Activated B cell treated with CpG ODN at 0.5 μM for 24 hours (primary cell): ENCODE measurements around the gene KLHL6. TPM values are rescaled to one million over a fixed set of nuclear protein-coding genes. Genes with fewer than 3 reads are reported as not detected.
"Not testable (repeated sequence)": the region's sequence is repeated elsewhere in the genome, so short reads cannot be mapped to it uniquely, and the experiment has no call there.

Source experiments
- ATAC-seq: fragments of 200-7000 bp; cut with Tn5 transposase; one replicate; pipeline ENCODE4 v1.10.0; 2021; ENCODE audit warnings: low read depth, mild to moderate bottlenecking, moderate library complexity
- CTCF ChIA-PET: fragments of 350-600 bp; sonication (Branson Sonifier 250); formaldehyde crosslinking; loops from one replicate; lab custom pipeline; 2021; ENCODE audit warnings: antibody characterized with exemption; lab: Charles Lee
- POLR2A ChIA-PET: fragments of 350-600 bp; sonication (Branson Sonifier 250); formaldehyde crosslinking; loops from one replicate; lab custom pipeline; 2021; ENCODE audit warnings: antibody characterized with exemption; lab: Charles Lee
- DNase-seq: peaks from one replicate; pipeline ENCODE4 v3.0.0; 2022
- H3K27ac Mint-ChIP-seq: one replicate; pipeline ENCODE4 v1.8.0; 2020; ENCODE audit warnings: mixed read lengths
- H3K27me3 Mint-ChIP-seq: one replicate; pipeline ENCODE4 v1.8.0; 2021; ENCODE audit warnings: mixed read lengths
- H3K36me3 Mint-ChIP-seq: one replicate; pipeline ENCODE4 v1.8.0; 2021; ENCODE audit warnings: low read depth, mixed read lengths
- H3K4me1 Mint-ChIP-seq: one replicate; pipeline ENCODE4 v1.8.0; 2021; ENCODE audit warnings: mixed read lengths
- H3K4me3 Mint-ChIP-seq: one replicate; pipeline ENCODE4 v1.8.0; 2020; ENCODE audit warnings: mild to moderate bottlenecking, mixed read lengths
- H3K9me3 Mint-ChIP-seq: one replicate; pipeline ENCODE4 v1.8.0; 2020; ENCODE audit warnings: mixed read lengths
- intact Hi-C: fragments of 100-400 bp; cut with micrococcal nuclease; formaldehyde crosslinking; loops from one replicate; pipeline ENCODE4 v1.15.1; 2024
- total RNA-seq: library from RNA; stranded (reverse); gene quantifications from 2 replicates; pipeline ENCODE4 v1.2.3, GENCODE V29; 2022
- TF ChIP-seq, protein P1 (sequence below): fragments of 200-600 bp; IDR thresholded peaks from one replicate; pipeline ENCODE4 v1.8.0; 2022; ENCODE audit warnings: antibody characterized with exemption, mild to moderate bottlenecking

KLHL6 gene
- total RNA-seq, 1 donor from 2014 or later, result 41.7 TPM

DNA sequence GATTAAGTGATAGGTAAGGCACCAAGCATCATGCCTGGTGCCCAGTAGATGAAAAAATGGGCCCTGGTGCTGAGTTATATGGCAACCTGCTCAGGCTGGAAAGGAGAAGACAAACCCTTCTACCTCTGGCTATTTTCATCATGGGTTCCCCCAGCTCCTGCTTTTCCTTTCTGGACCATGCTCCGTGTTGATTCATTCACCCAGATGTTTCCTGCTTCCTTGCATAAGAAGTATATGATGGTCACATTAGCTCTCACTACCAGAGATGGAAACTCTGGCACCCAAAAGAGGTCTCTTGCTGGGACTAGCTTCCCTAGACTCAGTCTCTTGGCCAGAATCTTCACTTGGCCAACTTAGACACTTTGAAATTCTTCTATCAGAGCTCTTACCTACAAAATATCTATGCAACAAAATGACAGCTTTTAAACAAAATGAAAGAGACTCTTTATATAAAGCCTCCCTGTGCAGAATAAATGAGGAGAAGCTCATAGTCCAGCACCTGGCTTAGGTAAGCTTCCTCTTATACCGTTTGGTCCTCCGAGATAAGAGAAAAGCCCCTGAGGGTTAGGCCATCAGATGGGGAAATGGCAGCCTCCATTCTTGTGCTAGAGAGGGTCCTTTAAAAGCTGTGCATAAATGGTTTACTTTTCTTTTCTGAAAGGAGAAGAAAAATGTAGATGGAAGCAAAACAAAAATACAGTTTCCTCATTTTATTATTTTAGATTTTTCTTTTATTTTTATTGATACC is 80.3 kb downstream of the KLHL6 start:
- POLR2A ChIA-PET, result no interaction called here
- H3K27ac Mint-ChIP-seq, result no peak overlapping the region
- TF ChIP-seq, protein P1, sequence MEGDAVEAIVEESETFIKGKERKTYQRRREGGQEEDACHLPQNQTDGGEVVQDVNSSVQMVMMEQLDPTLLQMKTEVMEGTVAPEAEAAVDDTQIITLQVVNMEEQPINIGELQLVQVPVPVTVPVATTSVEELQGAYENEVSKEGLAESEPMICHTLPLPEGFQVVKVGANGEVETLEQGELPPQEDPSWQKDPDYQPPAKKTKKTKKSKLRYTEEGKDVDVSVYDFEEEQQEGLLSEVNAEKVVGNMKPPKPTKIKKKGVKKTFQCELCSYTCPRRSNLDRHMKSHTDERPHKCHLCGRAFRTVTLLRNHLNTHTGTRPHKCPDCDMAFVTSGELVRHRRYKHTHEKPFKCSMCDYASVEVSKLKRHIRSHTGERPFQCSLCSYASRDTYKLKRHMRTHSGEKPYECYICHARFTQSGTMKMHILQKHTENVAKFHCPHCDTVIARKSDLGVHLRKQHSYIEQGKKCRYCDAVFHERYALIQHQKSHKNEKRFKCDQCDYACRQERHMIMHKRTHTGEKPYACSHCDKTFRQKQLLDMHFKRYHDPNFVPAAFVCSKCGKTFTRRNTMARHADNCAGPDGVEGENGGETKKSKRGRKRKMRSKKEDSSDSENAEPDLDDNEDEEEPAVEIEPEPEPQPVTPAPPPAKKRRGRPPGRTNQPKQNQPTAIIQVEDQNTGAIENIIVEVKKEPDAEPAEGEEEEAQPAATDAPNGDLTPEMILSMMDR, result no peak
- no peaks in the 10 kb centered on the region for H3K9me3 Mint-ChIP-seq
- intact Hi-C loops, result no loop called here
- no peaks in the 10 kb centered on the region for H3K27me3 Mint-ChIP-seq
- no peak overlapping the region for H3K4me3 Mint-ChIP-seq
- H3K36me3 Mint-ChIP-seq, result no peaks in the 10 kb centered on the region
- peaks cover under 1% of the 10 kb centered on the region for H3K4me1 Mint-ChIP-seq
- no peak for DNase-seq
- CTCF ChIA-PET, result interaction anchor here (0.9 kb wide), 1 partner anchor 85 kb away, joined by 3 read pairs; no protein-coding TSS in a partner anchor
- ATAC-seq, result no peak

DNA sequence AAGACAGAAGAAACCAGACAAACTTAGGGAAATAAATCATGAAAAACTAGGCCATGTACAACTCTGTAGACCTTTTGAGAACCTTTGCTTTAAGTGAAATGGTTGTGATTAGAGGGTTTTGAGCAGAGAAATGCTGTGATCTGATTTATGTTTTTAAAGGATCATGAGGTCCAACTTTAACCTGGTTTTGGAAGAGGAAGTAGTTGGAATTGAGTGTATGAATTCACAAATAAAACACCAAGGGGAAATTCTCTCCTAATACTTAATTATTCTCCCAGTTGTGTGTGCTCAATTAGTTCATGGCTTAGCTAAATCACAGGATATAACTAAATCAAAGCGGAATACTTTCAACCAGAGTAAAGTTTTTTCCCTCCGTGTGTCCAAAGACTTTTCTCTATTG is 81.5 kb downstream of the KLHL6 start:
- H3K27me3 Mint-ChIP-seq, result peaks cover 2% of the 10 kb centered on the region
- no peaks in the 10 kb centered on the region for H3K36me3 Mint-ChIP-seq
- no peak overlapping the region for H3K27ac Mint-ChIP-seq
- ATAC-seq (no peak), DNase-seq (no peak)
- peaks cover 10% of the 10 kb centered on the region for H3K4me1 Mint-ChIP-seq
- intact Hi-C loops, result no loop called here
- ChIA-PET CTCF (no interaction called here), POLR2A (no interaction called here)
- H3K9me3 Mint-ChIP-seq, result no peaks in the 10 kb centered on the region
- TF ChIP-seq, protein P1, result no peak
- no peak overlapping the region for H3K4me3 Mint-ChIP-seq

DNA sequence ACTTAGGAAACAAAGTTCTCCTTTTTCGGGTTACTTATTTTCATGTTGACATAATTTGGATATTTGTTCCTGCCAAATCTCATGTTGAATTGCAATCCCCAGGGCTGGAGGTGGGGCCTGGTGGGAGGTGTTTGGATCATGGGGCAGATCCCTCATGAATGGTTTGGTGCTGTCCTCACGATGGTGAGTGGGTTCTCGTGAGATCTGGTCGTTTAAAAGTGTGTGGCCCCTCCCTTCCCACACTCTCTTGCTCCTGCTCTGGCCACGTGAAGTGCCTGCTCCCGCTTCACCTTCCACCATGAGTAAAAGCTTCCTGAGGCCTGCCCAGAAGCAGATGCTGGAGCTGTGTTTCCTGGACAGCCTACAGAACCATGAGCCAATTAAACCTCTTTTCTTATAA is 83.4 kb downstream of the KLHL6 start:
- Mint-ChIP-seq H3K4me3 (no peak overlapping the region), H3K27me3 (peaks cover 2% of the 10 kb centered on the region), H3K9me3 (no peaks in the 10 kb centered on the region), H3K36me3 (no peaks in the 10 kb centered on the region), H3K4me1 (peaks cover 10% of the 10 kb centered on the region), H3K27ac (no peak overlapping the region)
- ChIA-PET CTCF (interaction anchor here (1.6 kb wide), 1 partner anchor 295 kb away, joined by 4 read pairs; no protein-coding TSS in a partner anchor), POLR2A (no interaction called here)
- intact Hi-C loops, result no loop called here
- ATAC-seq (no peak), DNase-seq (no peak)
- TF ChIP-seq, protein P1, result no peak

DNA sequence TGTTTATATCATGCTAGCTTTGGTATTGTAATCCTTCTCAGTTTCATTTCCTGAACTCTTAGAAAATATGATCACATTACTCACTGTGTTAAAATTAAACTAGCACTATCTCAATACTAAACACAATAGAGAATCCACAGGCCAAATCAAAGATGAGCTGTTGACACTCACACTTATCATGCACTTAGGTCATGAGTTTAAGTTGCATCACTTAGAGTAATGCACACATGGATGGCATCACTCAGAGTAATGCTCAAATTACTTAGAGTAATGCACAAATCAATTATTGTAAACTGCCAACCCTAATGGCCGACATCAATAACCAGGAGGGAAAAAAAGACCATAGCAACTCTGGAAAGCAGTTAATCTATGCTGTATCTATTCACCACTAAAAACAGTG is 87.1 kb downstream of the KLHL6 start:
- Mint-ChIP-seq H3K4me3 (no peak overlapping the region), H3K27me3 (peaks cover 2% of the 10 kb centered on the region), H3K36me3 (no peaks in the 10 kb centered on the region), H3K9me3 (no peaks in the 10 kb centered on the region), H3K4me1 (peaks cover 10% of the 10 kb centered on the region), H3K27ac (no peak overlapping the region)
- no peak for DNase-seq
- TF ChIP-seq, protein P1, result no peak
- ChIA-PET POLR2A (interaction anchor here (0.8 to 1.7 kb wide), 2 partner anchors 230 to 299 kb away, joined by 3 to 4 read pairs; no protein-coding TSS in a partner anchor), CTCF (interaction anchor here (0.9 to 5.6 kb wide), 5 partner anchors 92 to 298 kb away, joined by 3 to 50 read pairs (median 15); partner anchors contain the start of gene KLHL24)
- intact Hi-C loops, result no loop called here
- no peak for ATAC-seq

DNA sequence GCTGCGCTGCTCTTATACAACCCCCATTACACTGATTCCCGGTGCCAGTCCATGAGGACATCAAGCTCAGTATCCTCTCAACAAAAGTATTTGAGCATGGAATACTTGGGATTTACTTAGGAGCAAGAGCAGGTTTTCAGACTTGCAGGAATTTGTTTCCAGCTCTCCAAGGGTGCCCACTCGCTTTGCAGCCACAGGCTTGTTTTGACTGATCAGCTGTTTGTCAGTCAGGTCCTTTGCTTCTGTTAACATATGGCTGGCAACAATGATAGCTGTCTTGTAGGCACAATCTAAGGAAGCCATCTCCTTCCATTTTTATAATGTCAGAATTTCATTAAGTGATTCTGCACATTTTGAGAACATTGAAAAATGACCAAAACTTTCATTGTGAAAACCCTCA is 88.9 kb downstream of the KLHL6 start:
- no peak overlapping the region for H3K4me3 Mint-ChIP-seq
- ATAC-seq (no peak), DNase-seq (no peak)
- ChIA-PET CTCF (interaction anchor here (5.6 kb wide), 1 partner anchor 300 kb away, joined by 50 read pairs; no protein-coding TSS in a partner anchor), POLR2A (no interaction called here)
- TF ChIP-seq, protein P1, result no peak
- peaks cover 10% of the 10 kb centered on the region for H3K4me1 Mint-ChIP-seq
- no peak overlapping the region for H3K27ac Mint-ChIP-seq
- H3K27me3 Mint-ChIP-seq, result peaks cover 2% of the 10 kb centered on the region
- intact Hi-C loops, result no loop called here
- no peaks in the 10 kb centered on the region for H3K9me3 Mint-ChIP-seq
- H3K36me3 Mint-ChIP-seq, result no peaks in the 10 kb centered on the region

DNA sequence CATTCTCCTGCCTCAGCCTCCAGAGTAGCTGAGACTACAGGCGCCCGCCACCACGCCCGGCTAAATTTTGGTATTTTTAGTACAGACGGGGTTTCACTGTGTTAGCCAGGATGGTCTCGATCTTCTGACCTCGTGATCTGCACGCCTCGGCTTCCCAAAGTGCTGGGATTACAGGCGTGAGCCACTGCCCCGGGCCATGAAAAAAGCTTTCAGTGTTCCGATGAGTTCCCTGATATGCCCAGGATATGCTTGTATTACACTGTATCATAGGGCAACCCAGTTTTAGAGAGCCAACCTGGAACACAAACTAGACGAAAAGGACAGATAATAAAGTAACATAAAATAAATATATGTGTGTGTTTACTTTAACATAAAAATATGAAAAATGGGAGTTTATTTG is 89.8 kb downstream of the KLHL6 start:
- POLR2A ChIA-PET, H3K27ac Mint-ChIP-seq, CTCF ChIA-PET, ATAC-seq, H3K9me3 Mint-ChIP-seq, H3K4me3 Mint-ChIP-seq, intact Hi-C loops, H3K36me3 Mint-ChIP-seq, H3K27me3 Mint-ChIP-seq, DNase-seq: not testable (repeated sequence)
- H3K4me1 Mint-ChIP-seq, result peaks cover 16% of the 10 kb centered on the region
